ENCODE results near the gene IGFBP5.

Gene IGFBP5

DNA sequence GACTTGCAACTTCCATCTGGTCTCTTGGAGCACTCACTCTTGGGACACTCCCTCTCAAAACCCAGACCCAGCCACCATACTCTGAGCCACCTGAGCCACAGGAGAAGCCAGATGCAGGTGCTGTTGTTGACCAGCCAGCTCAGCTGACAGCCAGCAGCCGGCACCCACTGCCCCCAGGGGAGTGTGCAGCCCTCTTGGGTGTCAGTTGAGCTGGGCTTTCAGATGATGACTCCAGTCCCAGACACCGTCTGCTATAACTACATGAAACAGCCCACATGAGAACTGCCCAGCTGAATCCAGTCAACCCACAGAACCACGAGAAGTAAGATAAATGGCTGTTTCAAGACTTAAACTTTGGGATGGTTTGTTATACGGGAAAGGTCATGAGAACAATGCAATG is 72.8 kb downstream of the IGFBP5 start:
- no peak for ATAC-seq

More for the DNA sequence above, 72.8 kb downstream of the IGFBP5 start:
- TF ChIP-seq, protein P1, sequence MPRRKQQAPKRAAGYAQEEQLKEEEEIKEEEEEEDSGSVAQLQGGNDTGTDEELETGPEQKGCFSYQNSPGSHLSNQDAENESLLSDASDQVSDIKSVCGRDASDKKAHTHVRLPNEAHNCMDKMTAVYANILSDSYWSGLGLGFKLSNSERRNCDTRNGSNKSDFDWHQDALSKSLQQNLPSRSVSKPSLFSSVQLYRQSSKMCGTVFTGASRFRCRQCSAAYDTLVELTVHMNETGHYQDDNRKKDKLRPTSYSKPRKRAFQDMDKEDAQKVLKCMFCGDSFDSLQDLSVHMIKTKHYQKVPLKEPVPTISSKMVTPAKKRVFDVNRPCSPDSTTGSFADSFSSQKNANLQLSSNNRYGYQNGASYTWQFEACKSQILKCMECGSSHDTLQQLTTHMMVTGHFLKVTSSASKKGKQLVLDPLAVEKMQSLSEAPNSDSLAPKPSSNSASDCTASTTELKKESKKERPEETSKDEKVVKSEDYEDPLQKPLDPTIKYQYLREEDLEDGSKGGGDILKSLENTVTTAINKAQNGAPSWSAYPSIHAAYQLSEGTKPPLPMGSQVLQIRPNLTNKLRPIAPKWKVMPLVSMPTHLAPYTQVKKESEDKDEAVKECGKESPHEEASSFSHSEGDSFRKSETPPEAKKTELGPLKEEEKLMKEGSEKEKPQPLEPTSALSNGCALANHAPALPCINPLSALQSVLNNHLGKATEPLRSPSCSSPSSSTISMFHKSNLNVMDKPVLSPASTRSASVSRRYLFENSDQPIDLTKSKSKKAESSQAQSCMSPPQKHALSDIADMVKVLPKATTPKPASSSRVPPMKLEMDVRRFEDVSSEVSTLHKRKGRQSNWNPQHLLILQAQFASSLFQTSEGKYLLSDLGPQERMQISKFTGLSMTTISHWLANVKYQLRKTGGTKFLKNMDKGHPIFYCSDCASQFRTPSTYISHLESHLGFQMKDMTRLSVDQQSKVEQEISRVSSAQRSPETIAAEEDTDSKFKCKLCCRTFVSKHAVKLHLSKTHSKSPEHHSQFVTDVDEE (CRISPR knock-in tag; IDR thresholded peaks at IDR 0.05) = no peak
- no peak for TF ChIP-seq GLIS3 (CRISPR knock-in tag; IDR thresholded peaks at IDR 0.05)
- TF ChIP-seq ARNTL (CRISPR knock-in tag; IDR thresholded peaks at IDR 0.05; ENCODE audit: borderline replicate concordance, low read depth) = no peak
- TF ChIP-seq, protein P2, sequence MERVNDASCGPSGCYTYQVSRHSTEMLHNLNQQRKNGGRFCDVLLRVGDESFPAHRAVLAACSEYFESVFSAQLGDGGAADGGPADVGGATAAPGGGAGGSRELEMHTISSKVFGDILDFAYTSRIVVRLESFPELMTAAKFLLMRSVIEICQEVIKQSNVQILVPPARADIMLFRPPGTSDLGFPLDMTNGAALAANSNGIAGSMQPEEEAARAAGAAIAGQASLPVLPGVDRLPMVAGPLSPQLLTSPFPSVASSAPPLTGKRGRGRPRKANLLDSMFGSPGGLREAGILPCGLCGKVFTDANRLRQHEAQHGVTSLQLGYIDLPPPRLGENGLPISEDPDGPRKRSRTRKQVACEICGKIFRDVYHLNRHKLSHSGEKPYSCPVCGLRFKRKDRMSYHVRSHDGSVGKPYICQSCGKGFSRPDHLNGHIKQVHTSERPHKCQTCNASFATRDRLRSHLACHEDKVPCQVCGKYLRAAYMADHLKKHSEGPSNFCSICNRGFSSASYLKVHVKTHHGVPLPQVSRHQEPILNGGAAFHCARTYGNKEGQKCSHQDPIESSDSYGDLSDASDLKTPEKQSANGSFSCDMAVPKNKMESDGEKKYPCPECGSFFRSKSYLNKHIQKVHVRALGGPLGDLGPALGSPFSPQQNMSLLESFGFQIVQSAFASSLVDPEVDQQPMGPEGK (CRISPR knock-in tag; IDR thresholded peaks at IDR 0.05; ENCODE audit: borderline replicate concordance) = no peak
- TF ChIP-seq SNAI2 (CRISPR knock-in tag; IDR thresholded peaks at IDR 0.05) = no peak
- no peak for TF ChIP-seq OSR1 (CRISPR knock-in tag; IDR thresholded peaks at IDR 0.05)
- TF ChIP-seq, protein P3, sequence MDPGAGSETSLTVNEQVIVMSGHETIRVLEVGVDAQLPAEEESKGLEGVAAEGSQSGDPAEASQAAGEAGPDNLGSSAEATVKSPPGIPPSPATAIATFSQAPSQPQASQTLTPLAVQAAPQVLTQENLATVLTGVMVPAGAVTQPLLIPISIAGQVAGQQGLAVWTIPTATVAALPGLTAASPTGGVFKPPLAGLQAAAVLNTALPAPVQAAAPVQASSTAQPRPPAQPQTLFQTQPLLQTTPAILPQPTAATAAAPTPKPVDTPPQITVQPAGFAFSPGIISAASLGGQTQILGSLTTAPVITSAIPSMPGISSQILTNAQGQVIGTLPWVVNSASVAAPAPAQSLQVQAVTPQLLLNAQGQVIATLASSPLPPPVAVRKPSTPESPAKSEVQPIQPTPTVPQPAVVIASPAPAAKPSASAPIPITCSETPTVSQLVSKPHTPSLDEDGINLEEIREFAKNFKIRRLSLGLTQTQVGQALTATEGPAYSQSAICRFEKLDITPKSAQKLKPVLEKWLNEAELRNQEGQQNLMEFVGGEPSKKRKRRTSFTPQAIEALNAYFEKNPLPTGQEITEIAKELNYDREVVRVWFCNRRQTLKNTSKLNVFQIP (CRISPR knock-in tag; IDR thresholded peaks at IDR 0.05; ENCODE audit: borderline replicate concordance, low read depth) = no peak
- no peak for TF ChIP-seq ZFP30 (CRISPR knock-in tag; IDR thresholded peaks at IDR 0.05)
- TF ChIP-seq ISL1 (CRISPR knock-in tag; IDR thresholded peaks at IDR 0.05) = no peak
- TF ChIP-seq TOX (CRISPR knock-in tag; IDR thresholded peaks at IDR 0.05; ENCODE audit: borderline replicate concordance) = no peak
- TF ChIP-seq RARB (CRISPR knock-in tag; IDR thresholded peaks at IDR 0.05) = no peak
- no peak for TF ChIP-seq PPARA (CRISPR knock-in tag; IDR thresholded peaks at IDR 0.05; ENCODE audit: borderline replicate concordance)
- no peak for TF ChIP-seq ZNF70 (CRISPR knock-in tag; IDR thresholded peaks at IDR 0.05)
- TF ChIP-seq ZC3H10 (CRISPR knock-in tag; IDR thresholded peaks at IDR 0.05) = no peak
- TF ChIP-seq ZFP3 (CRISPR knock-in tag; IDR thresholded peaks at IDR 0.05) = no peak
- no peak for TF ChIP-seq ZNF8 (CRISPR knock-in tag; IDR thresholded peaks at IDR 0.05)
- no peak for TF ChIP-seq BACH2 (CRISPR knock-in tag; IDR thresholded peaks at IDR 0.05; ENCODE audit: borderline replicate concordance)
